K562 (cell line): ENCODE measurements around the gene EFHD2. TPM values are rescaled to one million over a fixed set of nuclear protein-coding genes. Genes with fewer than 3 reads are reported as not detected.

Source experiments
- ATAC-seq: fragments of 200-7000 bp; cut with Tn5 transposase; 3 replicates; pipeline ENCODE4 v1.9.1; 2020; ENCODE audit warnings: moderate library complexity
- BruUV-seq: library from RNA; stranded (reverse); fragments of 400-500 nt; replicated peaks from 2 replicates; lab custom pipeline; 2021; lab: Mats Ljungman, UMichigan
- CTCF ChIA-PET: fragments of 300-600 bp; formaldehyde crosslinking; extraction: SDS; loops from one replicate; lab custom pipeline; 2021; ENCODE audit warnings: low intra/inter-chr PET ratio; lab: Yijun Ruan, JAX
- POLR2A ChIA-PET: fragments of 300-600, 350-650 bp; sonication (Branson Sonifier 250); formaldehyde crosslinking; extraction: SDS; loops from one replicate; lab custom pipeline; 2021; ENCODE audit warnings: antibody characterized with exemption, inconsistent platforms; lab: Yijun Ruan, JAX
- DNase-seq, 4 experiments: peaks; one replicate each; pipeline versions ENCODE4 v3.0.0 to v3.0.0-alpha.2; 2011 to 2018; ENCODE audit warnings: low spot score in 3 of 4, mixed read lengths in 3 of 4; ENCODE audit errors: extremely low read depth in 1 of 4
- FAIRE-seq: peaks from 2 replicates; lab custom pipeline; 2011; peaks lifted over from hg19 to GRCh38; lab: Jason Lieb, UNC
- H2AFZ ChIP-seq: 2 replicates; pipeline ENCODE4 v1.6.0; 2011; ENCODE audit warnings: low read depth, low read length, control low read depth, inconsistent platforms
- H3K27ac ChIP-seq: fragments of 200-600 bp; 3 replicates; pipeline ENCODE4 v1.8.0; 2011; ENCODE audit warnings: low read depth, mild to moderate bottlenecking, control low read depth, inconsistent platforms, low read length, moderate library complexity, mixed read lengths; ENCODE audit errors: extremely low read depth
- H3K27me3 ChIP-seq, 2 experiments: fragments of 300-600 bp in 1 of 2; 2 replicates in 1 of 2; 3 replicates in 1 of 2; pipeline versions ENCODE4 v1.6.0 to v1.8.0; 2011; ENCODE audit warnings: inconsistent platforms in 2 of 2, low read length in 2 of 2, mild to moderate bottlenecking in 1 of 2, mixed read lengths in 1 of 2, moderate library complexity in 1 of 2; ENCODE audit not compliant: control insufficient read depth in 2 of 2, insufficient read depth in 2 of 2
- H3K36me3 ChIP-seq: fragments of 300-600 bp; 3 replicates; pipeline ENCODE4 v1.8.0; 2011; ENCODE audit warnings: mild to moderate bottlenecking, low read length, inconsistent platforms; ENCODE audit not compliant: control insufficient read depth, insufficient read depth
- H3K4me1 ChIP-seq, 2 experiments: fragments of 200-600 bp in 1 of 2; replicated peaks in 1 of 2; 2 replicates in 1 of 2; 3 replicates in 1 of 2; pipeline versions ENCODE4 v1.5.1 to v1.8.0; 2011; ENCODE audit warnings: inconsistent platforms in 2 of 2, low read length in 2 of 2, mild to moderate bottlenecking in 1 of 2, mixed read lengths in 1 of 2, moderate library complexity in 1 of 2; ENCODE audit not compliant: control insufficient read depth in 2 of 2, insufficient read depth in 2 of 2
- H3K4me2 ChIP-seq: 2 replicates; pipeline ENCODE4 v1.6.1; 2011; ENCODE audit warnings: low read length, control low read depth, inconsistent platforms, mixed read lengths; ENCODE audit not compliant: insufficient read depth
- H3K4me3 ChIP-seq: fragments of 200-600 bp; sonication (generic), shearing (Covaris generic); 2 replicates; pipeline ENCODE4 v1.5.1; 2016; ENCODE audit warnings: control low read depth, inconsistent platforms
- H3K79me2 ChIP-seq: fragments of 200-600 bp; 3 replicates; pipeline ENCODE4 v1.8.0; 2011; ENCODE audit warnings: low read length, inconsistent platforms; ENCODE audit not compliant: control insufficient read depth, insufficient read depth
- H3K9ac ChIP-seq, 2 experiments: 2 replicates each; pipeline versions ENCODE4 v1.6.0 to v1.6.1; 2011; ENCODE audit warnings: low read depth in 2 of 2, low read length in 2 of 2, control low read depth in 1 of 2, inconsistent platforms in 1 of 2, mild to moderate bottlenecking in 1 of 2, mixed read lengths in 1 of 2; ENCODE audit not compliant: insufficient read depth in 1 of 2
- H3K9me1 ChIP-seq: one replicate; pipeline ENCODE4 v1.6.0; 2011; ENCODE audit warnings: inconsistent platforms, mild to moderate bottlenecking, low read length, moderate library complexity; ENCODE audit not compliant: control insufficient read depth, insufficient read depth
- H3K9me3 ChIP-seq: replicated peaks from 2 replicates; pipeline ENCODE4 v1.5.1; 2011; ENCODE audit warnings: low read depth, low read length, inconsistent platforms; ENCODE audit not compliant: control insufficient read depth, insufficient read depth
- H4K20me1 ChIP-seq: replicated peaks from 2 replicates; pipeline ENCODE4 v1.6.1; 2011; ENCODE audit warnings: low read length, inconsistent platforms, mixed read lengths; ENCODE audit not compliant: control insufficient read depth, insufficient read depth
- CAMTA2 ChIP-seq: fragments of 250-450 bp; sonication (Bioruptor Pico); conservative IDR thresholded peaks from 2 replicates; pipeline ENCODE4 v1.5.1; 2022
- CC2D1A ChIP-seq: fragments of 450-650 bp; IDR thresholded peaks from 2 replicates; pipeline ENCODE4 v1.6.1; 2017; ENCODE audit warnings: mild to moderate bottlenecking
- GATAD2A ChIP-seq: fragments of 450-650 bp; IDR thresholded peaks from 2 replicates; pipeline ENCODE4 v1.6.1; 2017
- MCM3 ChIP-seq: fragments of 450-650 bp; IDR thresholded peaks from 2 replicates; pipeline ENCODE4 v1.6.1; 2016
- NCOA1 ChIP-seq: fragments of 450-650 bp; IDR thresholded peaks from 2 replicates; pipeline ENCODE4 v1.6.1; 2016; ENCODE audit warnings: low read depth
- NCOR1 ChIP-seq: fragments of 450-650 bp; IDR thresholded peaks from 2 replicates; pipeline ENCODE4 v1.6.1; 2016; ENCODE audit warnings: mild to moderate bottlenecking, moderate library complexity
- OTX1 ChIP-seq: fragments of 450-650 bp; formaldehyde crosslinking; IDR thresholded peaks from 2 replicates; pipeline ENCODE4 v1.4.0; 2022; ENCODE audit warnings: mild to moderate bottlenecking
- POLR2A ChIP-seq: fragments of 450-650 bp; conservative IDR thresholded peaks from 2 replicates; pipeline ENCODE4 v1.6.1; 2016
- POLR2H ChIP-seq: IDR thresholded peaks from 2 replicates; pipeline ENCODE4 v1.6.1; 2016; ENCODE audit warnings: missing genetic modification characterization, low read depth, mild to moderate bottlenecking, control low read depth, missing compliant biosample characterization, moderate library complexity
- PURB ChIP-seq: sonication (generic); formaldehyde crosslinking; IDR thresholded peaks from 2 replicates; pipeline ENCODE4 v1.9.0; 2021; ENCODE audit warnings: low read depth, mild to moderate bottlenecking, missing genetic modification reagents
- SMAD4 ChIP-seq: fragments of 250-450 bp; sonication (Bioruptor Pico); conservative IDR thresholded peaks from 2 replicates; pipeline ENCODE4 v1.8.0; 2021; ENCODE audit warnings: inconsistent platforms, mild to moderate bottlenecking, moderate library complexity
- SMC3 ChIP-seq: conservative IDR thresholded peaks from 2 replicates; pipeline ENCODE4 v1.6.1; 2011; ENCODE audit warnings: low read depth, low read length, improper control_type of control experiment; ENCODE audit not compliant: insufficient read depth
- TBL1XR1 ChIP-seq, 2 experiments: IDR thresholded peaks; 2 replicates each; pipeline ENCODE4 v1.6.1; 2012; ENCODE audit warnings: improper control_type of control experiment in 2 of 2, low read length in 2 of 2, mild to moderate bottlenecking in 1 of 2
- TGIF2 ChIP-seq: sonication (generic); formaldehyde crosslinking; IDR thresholded peaks from 2 replicates; pipeline ENCODE4 v1.8.1; 2022; ENCODE audit warnings: mild to moderate bottlenecking, missing genetic modification reagents, moderate library complexity
- XRCC3 ChIP-seq: fragments of 450-650 bp; IDR thresholded peaks from 2 replicates; pipeline ENCODE4 v1.6.1; 2017; ENCODE audit warnings: mild to moderate bottlenecking, moderate library complexity
- ZNF175 ChIP-seq: fragments of 200-800 bp; sonication (Bioruptor generic); IDR thresholded peaks from 2 replicates; pipeline ENCODE4 v1.6.1; 2016; ENCODE audit warnings: low read depth, mild to moderate bottlenecking, missing genetic modification characterization, missing compliant biosample characterization
- ZNF3 ChIP-seq: fragments of 250-450 bp; sonication (Bioruptor Pico); IDR thresholded peaks from 2 replicates; pipeline ENCODE4 v1.5.0; 2021; ENCODE audit warnings: mild to moderate bottlenecking, moderate library complexity
- ZSCAN32 ChIP-seq: fragments of 450-650 bp; formaldehyde crosslinking; IDR thresholded peaks from 2 replicates; pipeline ENCODE4 v1.4.0; 2020; ENCODE audit warnings: mild to moderate bottlenecking, moderate library complexity
- WGBS: fragments of 100-300 bp; shearing (Covaris generic); methylation state at CpG from one replicate; pipeline ENCODE4 v1.1.6; 2016; ENCODE audit warnings: low coverage, mixed read lengths; ENCODE audit not compliant: insufficient coverage; ENCODE audit errors: missing lambda C conversion rate; 5-methylcytosine and 5-hydroxymethylcytosine counted together
- in situ Hi-C: fragments of 300-500 bp; cut with MboI; formaldehyde crosslinking; loops from 4 replicates; pipeline ENCODE4 v1.15.0; 2018; ENCODE audit warnings: inconsistent platforms, mixed read lengths
- intact Hi-C: fragments of 100-400 bp; cut with micrococcal nuclease; formaldehyde crosslinking; loops from 2 replicates; pipeline ENCODE4 v1.14.2; 2022
- polyA plus RNA-seq, 8 experiments: library from polyadenylated mRNA; depleted of rRNA in 4 of 8; stranded (reverse) in 5 of 8; unstranded in 3 of 8; fragments of >200 nt; fragmentation: Nextera tagmentation in 2 of 8; fragmentation: Illumina TruSeq in 1 of 8; extraction: Ambion mirVana in 2 of 8; extraction: Trizol in 1 of 8; gene quantifications; 2 replicates each; pipeline versions ENCODE4 v1.2.1 to v1.2.3, GENCODE V29; 2011 to 2014; ENCODE audit warnings: inconsistent platforms in 1 of 8, missing spikeins in 1 of 8
- total RNA-seq, 7 experiments: library from RNA; depleted of rRNA in 6 of 7; stranded (reverse); fragments of >200 nt in 6 of 7; fragmentation: Illumina TruSeq in 2 of 7; extraction: Trizol in 2 of 7; gene quantifications; 2 replicates each; pipeline versions ENCODE4 v1.2.1 to v1.2.3, GENCODE V29; 2011 to 2021; ENCODE audit warnings: low replicate concordance in 1 of 7
- TF ChIP-seq, protein P1 (sequence below): fragments of 250-450 bp; sonication (Bioruptor Pico); IDR thresholded peaks from 2 replicates; pipeline ENCODE4 v1.4.0; 2020; ENCODE audit warnings: mild to moderate bottlenecking, moderate library complexity, borderline replicate concordance

The EFHD2 gene
- total and polyA plus RNA-seq, 9 of the 15 experiments (the other 6 are each of a cell fraction or from before 2014, with no cell fraction given), result 1.7 to 73.5 (median 25.2) TPM

DNA sequence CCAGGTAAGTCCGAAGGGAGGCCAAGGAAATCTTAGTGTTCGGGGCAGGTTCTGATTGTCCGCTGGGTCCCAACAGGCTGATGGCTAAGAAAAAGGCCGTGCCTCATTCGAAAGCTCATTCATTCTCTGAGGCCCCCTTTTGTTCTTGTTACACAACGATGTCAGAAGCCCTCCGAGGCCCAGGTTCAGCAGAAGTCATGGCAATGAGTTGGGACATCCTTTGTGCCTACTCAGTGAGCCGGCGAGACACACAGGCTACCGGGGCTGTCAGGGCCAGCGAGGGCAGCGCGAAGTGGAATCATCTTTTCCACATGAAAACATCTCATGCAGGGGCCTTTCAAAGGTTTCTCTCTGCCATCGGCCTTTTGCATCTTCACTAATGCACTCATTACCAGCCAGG, 49.0 kb upstream of the EFHD2 start:
- Histone ChIP-seq H3K4me3 (no peak overlapping the region), H4K20me1 (no peaks in the 10 kb centered on the region), H3K9ac (no peak overlapping the region), H3K4me1 (peaks cover 12 to 13% of the 10 kb centered on the region in 2 experiments), H3K4me2 (no peak overlapping the region), H3K9me1 (no peaks in the 10 kb centered on the region), H3K36me3 (no peaks in the 10 kb centered on the region), H2AFZ (no peak overlapping the region), H3K9me3 (no peaks in the 10 kb centered on the region), H3K27ac (no peak overlapping the region), H3K79me2 (no peaks in the 10 kb centered on the region), H3K27me3 (peaks cover 0 to 14% of the 10 kb centered on the region in 2 experiments; a peak in 4 of 5 replicates)
- intact Hi-C loops (no loop called here), in situ Hi-C loops (no loop called here)
- DNase-seq (no peak), FAIRE-seq (no peak), ATAC-seq (no peak)
- 70% methylated on average over 14 of the region's 14 CpGs for WGBS
- POLR2A ChIA-PET, result interaction anchor here (1.1 kb wide), 2 partner anchors 10 to 24 kb away, joined by 3 to 4 read pairs; no protein-coding TSS in a partner anchor
- CTCF ChIA-PET, result no interaction called here
- no TSS peak for BruUV-seq
- TF ChIP-seq PURB (CRISPR knock-in tag) (no peak), NCOA1 (no peak), TBL1XR1 (IDR thresholded peaks at IDR 0.05; ENCODE audit: low read length in 2 of 2) (no peak), ZNF175 (CRISPR knock-in tag) (no peak), ZSCAN32 (no peak), MCM3 (no peak), SMAD4 (CRISPR knock-in tag) (no peak), CAMTA2 (CRISPR knock-in tag) (no peak), GATAD2A (no peak), CC2D1A (no peak), POLR2A (no peak), OTX1 (CRISPR knock-in tag) (no peak), NCOR1 (no peak), TGIF2 (CRISPR knock-in tag) (no peak), XRCC3 (no peak), SMC3 (no peak), ZNF3 (CRISPR knock-in tag) (no peak), POLR2H (tag) (no peak)
- TF ChIP-seq, protein P1, sequence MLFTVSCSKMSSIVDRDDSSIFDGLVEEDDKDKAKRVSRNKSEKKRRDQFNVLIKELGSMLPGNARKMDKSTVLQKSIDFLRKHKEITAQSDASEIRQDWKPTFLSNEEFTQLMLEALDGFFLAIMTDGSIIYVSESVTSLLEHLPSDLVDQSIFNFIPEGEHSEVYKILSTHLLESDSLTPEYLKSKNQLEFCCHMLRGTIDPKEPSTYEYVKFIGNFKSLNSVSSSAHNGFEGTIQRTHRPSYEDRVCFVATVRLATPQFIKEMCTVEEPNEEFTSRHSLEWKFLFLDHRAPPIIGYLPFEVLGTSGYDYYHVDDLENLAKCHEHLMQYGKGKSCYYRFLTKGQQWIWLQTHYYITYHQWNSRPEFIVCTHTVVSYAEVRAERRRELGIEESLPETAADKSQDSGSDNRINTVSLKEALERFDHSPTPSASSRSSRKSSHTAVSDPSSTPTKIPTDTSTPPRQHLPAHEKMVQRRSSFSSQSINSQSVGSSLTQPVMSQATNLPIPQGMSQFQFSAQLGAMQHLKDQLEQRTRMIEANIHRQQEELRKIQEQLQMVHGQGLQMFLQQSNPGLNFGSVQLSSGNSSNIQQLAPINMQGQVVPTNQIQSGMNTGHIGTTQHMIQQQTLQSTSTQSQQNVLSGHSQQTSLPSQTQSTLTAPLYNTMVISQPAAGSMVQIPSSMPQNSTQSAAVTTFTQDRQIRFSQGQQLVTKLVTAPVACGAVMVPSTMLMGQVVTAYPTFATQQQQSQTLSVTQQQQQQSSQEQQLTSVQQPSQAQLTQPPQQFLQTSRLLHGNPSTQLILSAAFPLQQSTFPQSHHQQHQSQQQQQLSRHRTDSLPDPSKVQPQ, result no peak
